SK-N-SH (cell line): ENCODE data around the gene CNBP. TPM values are rescaled to one million over a fixed set of nuclear protein-coding genes. Genes with fewer than 3 reads are reported as not detected.
A peak's percentile ranks its signal among the peaks of the same experiment; 100 is the strongest.

Experiments
- CTCF ChIA-PET: fragments of 300-600, 350-600 bp; formaldehyde crosslinking; extraction: SDS; loops from one replicate; lab custom pipeline; 2021; lab: Yijun Ruan, JAX
- POLR2A ChIA-PET: fragments of 350-600 bp; sonication (Branson Sonifier 250); formaldehyde crosslinking; extraction: SDS; loops from one replicate; lab custom pipeline; 2020; ENCODE audit warnings: antibody characterized with exemption, inconsistent platforms; lab: Yijun Ruan, JAX
- DNase-seq: peaks from one replicate; pipeline ENCODE4 v3.0.0; 2012
- H2AFZ ChIP-seq: fragments of 200-600 bp; sonication (generic); 2 replicates; pipeline ENCODE4 v1.8.1; 2016; ENCODE audit warnings: antibody characterized with exemption, mild to moderate bottlenecking, low read depth
- H3F3A ChIP-seq: fragments of 200-600 bp; sonication (generic); replicated peaks from 2 replicates; pipeline ENCODE3; 2016; ENCODE audit warnings: antibody characterized with exemption, mild to moderate bottlenecking; ENCODE audit not compliant: insufficient read depth
- H3K27ac ChIP-seq, 2 experiments: fragments of 200-500 bp in 1 of 2; fragments of 200-600 bp in 1 of 2; sonication (Bioruptor generic) in 1 of 2; sonication (generic), shearing (Covaris generic) in 1 of 2; 2 replicates each; pipeline versions ENCODE4 v1.5.1 to v1.6.1; 2014 to 2016; ENCODE audit warnings: low read depth in 2 of 2, inconsistent platforms in 1 of 2, low read length in 1 of 2, mild to moderate bottlenecking in 1 of 2, mixed read lengths in 1 of 2
- H3K27me3 ChIP-seq: fragments of 200-600 bp; sonication (generic), shearing (Covaris generic); 2 replicates; pipeline ENCODE4 v1.6.1; 2016; ENCODE audit warnings: mixed run types; ENCODE audit not compliant: insufficient read depth
- H3K36me3 ChIP-seq, 2 experiments: fragments of 200-500 bp in 1 of 2; fragments of 200-600 bp in 1 of 2; sonication (Bioruptor generic) in 1 of 2; sonication (generic) in 1 of 2; replicated peaks in 1 of 2; 2 replicates each; pipeline versions ENCODE3 to v1.5.1; 2014 to 2016; ENCODE audit warnings: low read length in 1 of 2, mild to moderate bottlenecking in 1 of 2; ENCODE audit not compliant: insufficient read depth in 2 of 2, control insufficient read depth in 1 of 2
- H3K4me1 ChIP-seq, 2 experiments: fragments of 200-500 bp in 1 of 2; fragments of 200-600 bp in 1 of 2; sonication (Bioruptor generic) in 1 of 2; sonication (generic), shearing (Covaris generic) in 1 of 2; 2 replicates each; pipeline versions ENCODE4 v1.5.1 to v1.6.1; 2014 to 2016; ENCODE audit warnings: low read depth in 1 of 2, low read length in 1 of 2, mixed run types in 1 of 2; ENCODE audit not compliant: insufficient read depth in 2 of 2, control insufficient read depth in 1 of 2
- H3K4me2 ChIP-seq: fragments of 200-600 bp; sonication (generic), shearing (Covaris generic); 2 replicates; pipeline ENCODE4 v1.6.1; 2017; ENCODE audit warnings: mixed run types
- H3K4me3 ChIP-seq, 2 experiments: fragments of 200-500 bp in 1 of 2; fragments of 200-600 bp in 1 of 2; sonication (Bioruptor generic) in 1 of 2; sonication (generic), shearing (Covaris generic) in 1 of 2; 2 replicates each; pipeline versions ENCODE4 v1.5.1 to v1.8.1; 2014 to 2016; ENCODE audit warnings: low read depth in 2 of 2, inconsistent platforms in 1 of 2, low read length in 1 of 2, mild to moderate bottlenecking in 1 of 2, mixed read lengths in 1 of 2, moderate library complexity in 1 of 2
- H3K79me2 ChIP-seq: fragments of 200-600 bp; sonication (generic); 2 replicates; pipeline ENCODE4 v1.8.1; 2017; ENCODE audit warnings: mild to moderate bottlenecking; ENCODE audit not compliant: insufficient read depth
- H3K9ac ChIP-seq: fragments of 200-600 bp; sonication (generic); 2 replicates; pipeline ENCODE4 v1.6.1; 2017; ENCODE audit warnings: mixed run types
- H3K9me2 ChIP-seq: fragments of 200-600 bp; sonication (generic); 2 replicates; pipeline ENCODE4 v1.6.1; 2017; ENCODE audit warnings: mixed run types
- H3K9me3 ChIP-seq: fragments of 200-600 bp; sonication (generic); 2 replicates; pipeline ENCODE4 v1.6.1; 2017; ENCODE audit warnings: mixed run types, mild to moderate bottlenecking, moderate library complexity
- H4K20me1 ChIP-seq: fragments of 200-600 bp; sonication (generic); 2 replicates; pipeline ENCODE4 v1.6.1; 2017; ENCODE audit warnings: mild to moderate bottlenecking, mixed run types; ENCODE audit not compliant: insufficient read depth
- EP300 ChIP-seq, 2 experiments: IDR thresholded peaks; 2 replicates each; pipeline versions ENCODE4 v1.4.0 to v1.6.1; 2012; ENCODE audit warnings: borderline replicate concordance in 1 of 2, low read depth in 1 of 2, low read length in 1 of 2
- EZH2phosphoT487 ChIP-seq: fragments of 200-600 bp; sonication (generic); IDR thresholded peaks from 2 replicates; pipeline ENCODE4 v1.6.1; 2017; ENCODE audit warnings: low read depth, mixed run types, mild to moderate bottlenecking, antibody characterized with exemption, moderate library complexity, borderline replicate concordance
- FOSL2 ChIP-seq: IDR thresholded peaks from 2 replicates; pipeline ENCODE4 v1.4.0; 2012; ENCODE audit warnings: low read depth, mild to moderate bottlenecking, moderate library complexity, borderline replicate concordance
- MEF2A ChIP-seq: IDR thresholded peaks from 2 replicates; pipeline ENCODE4 v1.4.0; 2012; ENCODE audit warnings: low read depth, borderline replicate concordance
- NFIC ChIP-seq: IDR thresholded peaks from 2 replicates; pipeline ENCODE4 v1.4.0; 2012; ENCODE audit warnings: borderline replicate concordance
- POLR2AphosphoS5 ChIP-seq: IDR thresholded peaks from 2 replicates; pipeline ENCODE4 v1.6.1; 2012; ENCODE audit warnings: low read depth, low read length
- RAD21 ChIP-seq: IDR thresholded peaks from 2 replicates; pipeline ENCODE4 v1.6.1; 2012; ENCODE audit warnings: mild to moderate bottlenecking, low read length
- REST ChIP-seq: IDR thresholded peaks from 2 replicates; pipeline ENCODE4 v1.6.1; 2012; ENCODE audit warnings: mild to moderate bottlenecking, low read depth, low read length, moderate library complexity
- RFX5 ChIP-seq: IDR thresholded peaks from 2 replicates; pipeline ENCODE4 v1.6.1; 2012; ENCODE audit warnings: mild to moderate bottlenecking, improper control_type of control experiment, low read length
- RXRA ChIP-seq: IDR thresholded peaks from 2 replicates; pipeline ENCODE4 v1.4.0; 2012; ENCODE audit warnings: low read depth, mild to moderate bottlenecking, borderline replicate concordance
- SIN3A ChIP-seq: IDR thresholded peaks from 2 replicates; pipeline ENCODE4 v1.6.1; 2012; ENCODE audit warnings: low read depth, mild to moderate bottlenecking, low read length, moderate library complexity, borderline replicate concordance
- TAF1 ChIP-seq: IDR thresholded peaks from 2 replicates; pipeline ENCODE4 v1.6.1; 2012; ENCODE audit warnings: low read depth, mild to moderate bottlenecking, low read length, moderate library complexity, borderline replicate concordance
- TCF12 ChIP-seq: IDR thresholded peaks from 2 replicates; pipeline ENCODE4 v1.4.0; 2012
- USF1 ChIP-seq: IDR thresholded peaks from 2 replicates; pipeline ENCODE4 v1.4.0; 2012; ENCODE audit warnings: low read depth, borderline replicate concordance
- USF2 ChIP-seq: fragments of 150-350 bp; IDR thresholded peaks from 2 replicates; pipeline ENCODE4 v1.6.1; 2017; ENCODE audit warnings: antibody characterized with exemption, low read length, low read depth, borderline replicate concordance
- WGBS: methylation state at CpG from one replicate; pipeline ENCODE4 v1.1.6; 2017; ENCODE audit warnings: low lambda C conversion rate; 5-methylcytosine and 5-hydroxymethylcytosine counted together
- polyA plus RNA-seq, 3 experiments: library from polyadenylated mRNA; depleted of rRNA; stranded (reverse); fragments of >200 nt; gene quantifications; 2 replicates each; pipeline ENCODE4 v1.2.3, GENCODE V29; 2012

CNBP gene
- polyA plus RNA-seq, 1 of the 3 experiments (the other 2 are of a cell fraction) = 240 TPM

GRCh38 chr3:129211772-129212171 lies 28.1 kb upstream of the CNBP start:
- no peaks in the 10 kb centered on the region for H3K9me2 ChIP-seq
- no peaks in the 10 kb centered on the region for H3K27me3 ChIP-seq
- H3K4me1 ChIP-seq = peaks cover 4 to 6% of the 10 kb centered on the region in 2 experiments; a peak in 2 of 4 replicates
- peaks cover 8% of the 10 kb centered on the region for H3F3A ChIP-seq
- 11% methylated on average over 6 of the region's 6 CpGs for WGBS
- H3K36me3 ChIP-seq = no peaks in the 10 kb centered on the region
- H2AFZ ChIP-seq = peak overlapping the region; percentile 72
- peak; percentile 53 for DNase-seq
- ChIA-PET POLR2A (no interaction called here), CTCF (interaction anchor here (1.1 kb wide), 1 partner anchor 34 kb away, joined by 5 read pairs; no protein-coding TSS in a partner anchor)
- H3K27ac ChIP-seq = peak overlapping the region; percentile 2 to 47; a peak in 2 of 4 replicates
- H3K79me2 ChIP-seq = no peaks in the 10 kb centered on the region
- no peaks in the 10 kb centered on the region for H3K9me3 ChIP-seq
- H3K9ac ChIP-seq = no peak overlapping the region
- no peaks in the 10 kb centered on the region for H4K20me1 ChIP-seq
- peak overlapping the region; percentile 45; the same call in 1 of the 2 replicates for H3K4me2 ChIP-seq
- no peak overlapping the region for H3K4me3 ChIP-seq
- TF ChIP-seq EP300 (IDR thresholded peaks at IDR 0.05; ENCODE audit: borderline replicate concordance in 1 of 2, low read depth in 1 of 2, low read length in 1 of 2) (peak in 1 of 2 experiments; percentile 43; a peak in 1 of 4 replicates), REST (no peak), POLR2AphosphoS5 (peak; percentile 14; the same call in 1 of the 2 replicates), USF1 (no peak), FOSL2 (peak; percentile 75; the same call in 1 of the 2 replicates), RXRA (peak; percentile 74; the same call in 1 of the 2 replicates), RFX5 (no peak), NFIC (peak; percentile 91), SIN3A (no peak), MEF2A (no peak), TCF12 (peak; percentile 65; the same call in 1 of the 2 replicates), TAF1 (peak; percentile 12; the same call in 1 of the 2 replicates), RAD21 (no peak), EZH2phosphoT487 (no peak), USF2 (no peak)
